Activated T-cell treated with anti-CD3 and anti-CD28 coated beads for 48 hours (primary cell): ENCODE results near the gene RCOR1.
"Not testable (repeated sequence)": the region's sequence is repeated elsewhere in the genome, so short reads cannot be mapped to it uniquely, and the experiment has no call there.

Source experiments
- DNase-seq: peaks from one replicate; pipeline ENCODE4 v3.0.0-alpha.2; 2020; ENCODE audit warnings: low read depth

RCOR1 gene

DNA sequence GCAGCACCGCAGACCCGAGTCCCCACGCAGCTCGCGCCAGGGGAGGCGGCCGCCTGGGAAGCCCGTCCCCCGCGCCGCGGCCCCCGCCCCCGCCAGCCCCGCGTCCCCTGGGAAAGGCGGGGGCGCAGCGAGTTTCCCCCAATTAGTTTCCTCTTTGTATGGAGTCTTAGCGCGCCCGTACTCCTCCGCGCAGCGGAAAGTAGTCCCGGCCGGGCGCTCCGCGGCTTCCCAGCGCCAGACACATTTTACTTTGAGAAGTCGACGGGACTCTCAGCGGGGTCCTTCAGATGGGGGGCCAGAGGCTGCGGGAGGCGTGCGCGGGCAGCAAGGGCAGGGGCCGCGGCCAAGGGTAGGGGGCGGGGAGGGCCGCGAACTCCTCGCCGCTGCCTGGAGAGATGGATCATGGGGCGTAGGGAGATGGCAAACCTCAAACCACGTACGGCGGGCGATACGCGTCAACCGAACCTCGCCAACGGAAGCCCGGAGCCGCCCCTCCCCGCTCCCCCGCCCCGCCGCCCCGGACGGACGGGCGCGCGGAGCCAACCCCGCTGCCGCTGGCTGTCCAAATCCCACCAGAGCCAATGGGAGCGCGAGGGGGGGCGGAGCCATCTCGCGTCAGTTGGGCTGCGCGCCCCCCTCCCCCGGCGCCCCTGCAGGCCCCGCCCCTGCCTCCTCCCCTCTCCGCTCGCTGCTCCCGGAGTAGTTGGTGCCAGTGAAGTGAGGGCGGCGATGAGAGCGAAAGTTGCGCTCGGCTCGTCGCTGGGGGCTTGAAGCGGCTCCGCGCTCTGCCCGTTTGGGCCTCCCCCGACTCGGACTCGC lies at the start of gene RCOR1:
TSS of gene RCOR1 (plus strand) at position 706 of the 819 bp plus-strand sequence. CDS start 238 bp downstream, outside the sequence.
- DNase-seq, result peak; percentile 98

DNA sequence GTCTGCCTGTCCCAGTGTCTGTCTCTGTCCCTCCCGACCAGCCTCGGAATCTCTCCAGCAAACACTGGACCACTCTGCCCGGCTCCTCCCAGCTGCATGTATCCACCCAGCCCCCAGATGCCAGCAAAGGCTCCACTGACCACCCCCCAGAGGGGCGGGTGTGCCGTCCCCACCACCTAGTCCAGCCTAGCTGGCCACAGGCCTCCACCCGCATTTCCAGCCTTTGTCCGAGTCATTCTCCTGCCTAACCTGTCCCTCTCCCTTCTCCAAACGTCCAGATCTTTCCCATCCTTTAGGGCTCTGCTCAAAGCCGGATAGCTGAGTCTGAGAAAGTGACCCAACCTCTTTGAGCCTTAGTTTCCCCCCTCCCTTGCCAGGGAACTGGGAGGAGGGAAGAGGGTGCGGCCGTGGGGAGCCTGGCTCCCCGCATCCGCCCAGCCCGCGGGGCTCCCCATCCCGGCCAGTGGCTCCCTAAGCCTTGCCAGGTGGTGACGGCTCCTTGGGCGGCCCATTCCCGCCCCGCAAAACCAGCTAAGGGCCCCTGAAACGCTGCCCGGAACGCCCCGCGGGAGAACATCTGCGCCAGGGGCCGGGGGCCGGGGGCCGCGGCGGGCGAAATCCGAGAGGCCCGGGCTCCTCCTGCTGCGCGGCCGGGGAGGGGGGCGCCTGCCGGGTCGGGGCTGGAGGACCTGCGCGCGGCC lies 48.3 kb upstream of the RCOR1 start:
- DNase-seq, result no peak

DNA sequence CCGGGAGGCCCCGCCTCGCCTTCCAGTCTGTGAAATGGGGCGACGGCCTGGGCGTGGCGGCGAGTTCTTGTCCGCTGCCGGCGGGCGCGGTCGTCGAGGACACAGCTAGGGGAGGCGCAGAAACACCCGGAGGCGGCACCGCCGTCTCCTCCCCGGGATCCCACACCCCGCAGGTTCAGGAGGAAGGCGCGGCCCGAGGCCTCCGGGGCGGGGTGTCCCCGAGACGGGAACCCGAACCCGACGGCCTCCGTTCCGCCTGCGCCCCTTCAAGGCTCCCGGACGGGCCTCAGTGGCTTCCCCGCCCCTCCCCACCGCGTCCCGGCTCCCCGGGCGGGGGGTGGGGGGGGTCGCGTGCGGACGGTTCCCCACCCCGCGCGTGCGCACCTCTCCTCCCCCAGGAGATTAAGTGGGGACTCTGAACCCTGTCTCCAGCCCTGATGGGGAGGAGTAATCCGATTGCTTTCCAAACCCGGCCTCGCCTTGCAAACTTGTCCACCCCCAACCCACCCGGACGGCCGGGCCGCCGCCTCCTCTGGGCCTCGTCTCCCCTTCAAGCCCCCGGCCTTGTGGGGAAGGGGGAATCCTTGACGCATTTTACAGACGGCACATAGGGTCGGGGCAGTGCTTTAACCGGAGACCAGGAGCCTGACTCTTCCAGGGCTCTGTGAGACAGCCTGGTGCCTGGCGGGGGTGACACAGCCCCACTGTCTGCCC lies 47.5 kb upstream of the RCOR1 start:
- no peak for DNase-seq

DNA sequence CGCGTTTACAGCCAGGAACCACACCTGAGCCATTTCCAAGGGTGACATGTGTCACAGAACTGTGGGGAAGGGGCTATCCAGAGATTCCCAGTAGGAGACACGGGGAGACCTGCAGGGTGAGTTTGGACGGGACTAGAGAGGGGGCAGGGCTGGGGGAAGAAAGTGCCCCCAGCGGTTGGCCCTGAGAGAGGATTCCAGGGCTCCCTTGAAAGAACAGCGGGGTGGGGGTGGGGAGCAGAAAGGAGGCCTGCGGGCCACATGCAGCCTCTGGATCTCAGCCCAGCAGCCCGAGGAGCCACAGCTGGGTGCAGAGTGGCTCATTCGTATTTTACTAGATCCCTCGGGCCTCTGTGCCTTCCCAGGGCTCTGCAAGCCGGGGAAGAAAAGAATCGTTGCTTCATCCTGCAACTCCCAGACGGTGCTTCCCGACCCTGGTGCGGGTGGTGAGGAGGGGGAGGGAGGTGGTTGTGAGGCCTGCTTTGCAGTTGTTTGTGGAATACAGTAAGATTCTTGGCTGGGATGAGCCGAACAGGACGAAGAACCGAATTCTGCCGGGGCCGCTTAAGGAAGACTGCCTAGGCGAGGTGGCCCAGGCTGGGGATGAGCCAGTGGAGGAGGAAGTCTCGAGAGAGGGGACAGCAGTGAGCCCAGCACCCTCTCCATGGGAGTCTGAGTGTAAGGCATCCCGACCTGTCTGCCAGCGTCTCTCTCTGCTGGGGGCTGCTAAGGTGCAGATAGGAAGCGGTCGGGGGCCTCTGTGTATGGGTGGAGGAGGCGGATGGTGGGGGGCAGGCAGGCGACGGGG lies 46.8 kb upstream of the RCOR1 start:
- no peak for DNase-seq

DNA sequence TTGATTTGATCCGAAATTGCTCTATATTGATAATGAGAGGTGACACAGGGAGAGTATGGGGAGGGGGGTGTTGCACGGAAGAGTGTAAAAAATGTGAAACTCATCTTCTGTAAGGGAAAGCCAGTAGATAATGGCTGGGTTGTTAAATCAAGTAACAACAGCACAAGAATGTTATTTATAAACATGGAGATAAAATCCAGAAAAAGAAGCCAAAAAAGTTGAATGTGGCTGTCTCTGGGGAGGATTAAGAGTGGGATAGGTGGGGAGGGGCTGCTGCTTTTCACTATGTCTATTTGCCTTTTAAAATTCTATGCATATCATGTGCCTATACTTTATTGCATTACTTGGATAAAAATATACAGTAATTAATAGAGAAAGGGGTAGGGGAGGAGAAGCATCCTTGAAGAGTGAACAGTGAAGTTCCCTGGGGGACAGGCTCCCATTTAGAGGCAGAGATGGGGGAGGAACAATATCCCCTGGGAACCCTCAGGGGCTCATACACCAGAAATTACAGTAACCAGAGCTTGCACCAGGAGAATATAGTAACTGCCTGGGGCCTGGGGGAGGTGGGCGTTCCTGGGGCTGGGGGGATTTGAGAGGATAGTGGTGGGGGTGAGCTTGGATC lies 43.7 kb upstream of the RCOR1 start:
- no peak for DNase-seq

DNA sequence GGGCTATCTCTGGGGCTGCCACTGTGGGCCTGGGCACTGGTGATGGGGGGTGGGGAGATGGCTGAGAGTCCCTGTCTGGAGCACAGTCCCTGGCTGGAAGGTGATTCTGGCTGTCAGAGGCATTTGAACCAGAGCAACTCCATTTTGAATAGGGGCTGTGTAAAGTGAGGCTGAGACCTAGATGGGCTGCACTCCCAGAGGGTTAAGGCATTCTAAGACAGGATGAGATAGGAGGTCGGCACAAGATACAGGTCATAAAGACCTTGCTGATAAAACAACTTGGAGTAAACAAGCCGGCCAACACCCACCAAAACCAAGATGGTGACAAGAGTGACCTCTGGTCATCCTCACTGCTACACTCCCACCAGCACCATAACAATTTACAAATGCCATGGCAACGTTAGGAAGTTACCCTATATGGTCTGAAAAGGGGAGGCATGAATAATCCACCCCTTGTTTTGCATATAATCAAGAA lies 41.5 kb upstream of the RCOR1 start:
- not testable (repeated sequence) for DNase-seq

DNA sequence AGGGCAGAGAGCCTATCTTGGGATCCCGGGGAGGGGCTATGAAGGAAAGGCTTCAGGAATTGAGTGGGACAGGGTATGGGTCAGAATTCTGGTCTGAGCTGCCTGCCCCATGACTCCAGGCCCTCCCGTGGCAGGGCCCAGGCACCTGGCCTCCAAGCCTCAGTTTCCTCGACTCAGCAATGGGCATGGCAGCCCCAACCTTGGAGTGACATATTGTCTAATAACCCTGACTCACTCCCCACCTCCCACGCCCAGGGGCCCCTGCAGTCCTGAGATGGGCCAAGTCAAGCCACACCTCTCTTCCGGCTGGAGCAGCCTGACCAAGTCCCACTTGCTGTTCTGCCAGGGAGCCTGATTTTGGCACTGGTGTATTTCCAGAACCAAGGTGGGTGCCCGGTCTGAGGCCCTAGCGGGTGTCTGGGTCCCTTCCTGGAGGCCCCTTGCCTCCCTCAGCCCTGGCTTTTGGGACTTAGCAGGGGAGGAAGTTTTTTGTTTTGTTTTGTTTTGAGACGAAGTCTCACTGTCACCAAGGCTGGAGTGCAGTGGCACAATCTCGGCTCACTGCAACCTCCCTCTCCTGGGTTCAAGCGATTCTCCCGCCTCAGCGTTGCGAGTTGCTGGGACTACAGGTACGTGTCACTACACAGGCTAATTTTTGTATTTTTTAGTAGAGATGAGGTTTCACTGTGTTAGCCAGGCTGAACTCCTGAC lies 40.3 kb upstream of the RCOR1 start:
- DNase-seq, result peak; percentile 38

DNA sequence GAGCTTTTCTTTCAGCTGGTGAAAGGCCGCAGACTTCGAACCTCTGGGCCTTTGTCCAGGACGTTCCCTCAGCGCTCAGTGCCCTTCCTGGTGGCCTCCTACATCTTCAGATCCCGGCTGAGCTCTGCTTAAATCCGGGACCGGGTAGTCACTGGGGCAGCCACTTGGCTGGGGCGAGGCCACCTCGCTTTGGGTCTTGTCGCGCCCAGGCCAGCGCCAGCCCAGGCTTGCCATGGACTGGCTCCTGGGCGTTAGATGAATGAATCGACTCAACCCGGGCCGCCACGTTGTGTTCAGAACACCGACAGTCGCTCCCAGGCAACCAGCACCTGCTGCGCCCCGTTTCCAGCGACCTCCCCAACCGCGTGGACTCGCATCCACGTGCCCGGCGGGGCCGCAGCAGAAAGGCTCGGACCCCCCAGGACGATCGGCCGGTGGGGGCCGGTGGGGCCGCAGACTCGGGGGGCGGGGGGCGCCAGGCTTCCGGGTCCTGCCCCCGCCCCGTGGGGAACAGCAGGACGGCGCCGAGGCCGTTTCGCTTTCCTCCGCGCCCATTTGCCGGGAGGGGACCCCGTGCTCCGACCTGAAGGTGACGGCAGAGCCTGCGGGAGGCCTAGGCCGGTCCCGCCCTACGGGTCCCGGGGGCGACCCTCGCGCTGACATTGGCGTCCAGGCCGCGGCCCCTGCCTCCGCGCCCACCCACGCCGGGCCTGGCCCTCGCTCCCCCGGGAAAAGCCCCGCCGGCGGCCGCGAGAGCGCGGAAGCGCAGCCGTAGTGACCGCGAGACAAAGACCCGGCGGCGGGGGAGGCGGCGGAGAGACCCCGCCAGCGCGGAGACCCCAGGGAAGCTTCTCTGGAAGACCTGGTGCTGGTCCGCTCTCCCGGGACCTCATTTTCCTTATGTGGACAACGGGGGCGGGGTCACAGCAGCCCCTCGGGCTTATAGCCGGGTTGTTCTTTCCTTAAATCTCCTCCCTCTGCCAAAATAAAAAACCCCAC lies 37.3 kb upstream of the RCOR1 start:
- peak; percentile 50 for DNase-seq

DNA sequence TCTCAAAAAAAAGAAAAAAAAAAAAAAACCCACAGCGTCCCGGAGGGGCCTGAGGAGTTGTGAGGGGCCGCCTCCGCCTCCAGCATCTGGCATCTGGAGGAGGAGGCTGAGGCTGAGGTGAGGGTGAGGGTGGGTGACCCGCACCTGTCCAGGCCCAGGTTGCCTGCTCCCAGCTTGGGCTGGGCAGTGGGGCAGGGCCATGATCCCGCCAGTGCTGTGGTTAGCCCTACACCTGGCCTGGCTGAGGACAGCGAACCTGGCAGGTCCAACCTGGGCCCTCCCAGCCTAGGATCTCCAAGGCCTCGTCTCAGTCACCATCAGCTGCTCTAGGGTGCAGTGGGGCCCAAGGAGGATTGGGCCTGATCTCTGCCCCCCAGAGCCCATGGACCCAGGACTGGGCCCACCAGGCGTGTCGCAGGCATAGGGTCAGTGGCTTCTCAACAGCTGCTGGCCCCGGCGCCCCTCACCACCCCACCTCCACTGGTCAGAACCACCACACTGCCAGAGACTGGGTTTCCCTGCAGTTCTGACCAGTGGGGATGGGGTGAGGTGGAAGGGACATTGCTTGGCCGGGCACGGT lies 36.3 kb upstream of the RCOR1 start:
- no peak for DNase-seq

DNA sequence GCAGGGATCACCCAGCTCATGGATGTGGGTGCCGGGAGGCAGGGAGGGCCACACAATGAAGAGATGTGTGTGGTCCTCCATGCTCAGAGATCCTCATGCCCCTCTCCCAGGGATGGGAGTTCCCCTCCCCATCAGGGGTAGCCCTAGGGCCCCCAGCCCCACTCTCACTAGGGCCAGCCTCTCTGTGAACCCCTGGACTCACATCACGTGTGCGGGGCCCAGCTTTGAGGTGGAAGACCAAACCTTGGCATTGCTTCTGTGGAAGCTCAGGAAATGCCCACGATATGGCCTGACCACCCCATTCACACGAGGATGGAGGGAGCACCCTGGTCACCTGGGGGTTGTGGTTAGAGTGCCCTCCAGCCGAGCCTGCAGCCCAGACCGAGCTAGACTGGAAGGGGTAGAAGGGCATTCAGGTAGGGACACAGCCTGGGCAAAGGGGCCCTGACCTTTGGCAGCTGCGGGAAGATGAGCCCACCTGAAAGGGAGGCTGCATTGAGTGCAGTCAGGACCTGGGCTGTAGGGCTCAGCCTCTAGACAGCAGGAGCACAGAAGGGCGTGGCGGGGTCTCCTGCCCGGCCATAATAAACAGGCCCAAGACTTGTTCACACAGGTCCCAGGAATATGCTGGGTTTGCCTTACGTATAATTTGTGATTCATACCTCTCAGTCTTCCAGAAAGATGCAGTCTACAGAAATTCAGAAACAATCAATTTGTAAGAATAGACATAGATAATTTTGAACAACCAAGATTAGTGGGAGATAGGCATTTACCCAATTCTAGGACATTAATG lies 34.8 kb upstream of the RCOR1 start:
- DNase-seq, result no peak

DNA sequence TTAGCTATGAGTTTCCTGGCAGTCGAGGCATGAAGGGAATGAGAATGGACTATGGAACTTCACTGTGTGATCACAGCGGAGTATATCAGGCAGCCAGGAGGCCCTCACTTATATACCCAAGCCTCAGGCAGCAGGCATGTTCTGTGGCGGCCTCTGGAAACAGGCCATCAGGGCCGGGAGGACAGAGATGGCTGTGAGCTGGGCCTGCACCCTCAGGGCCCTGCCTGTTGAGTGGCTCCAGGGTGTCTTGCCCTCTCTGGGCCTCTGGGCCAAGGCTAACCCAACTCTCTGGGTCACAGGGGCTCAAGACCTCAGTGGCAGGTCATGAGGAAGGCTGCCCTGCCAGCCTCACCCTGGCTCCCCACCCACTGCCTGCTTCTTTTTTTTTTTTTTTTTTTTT lies 33.9 kb upstream of the RCOR1 start:
- no peak for DNase-seq

DNA sequence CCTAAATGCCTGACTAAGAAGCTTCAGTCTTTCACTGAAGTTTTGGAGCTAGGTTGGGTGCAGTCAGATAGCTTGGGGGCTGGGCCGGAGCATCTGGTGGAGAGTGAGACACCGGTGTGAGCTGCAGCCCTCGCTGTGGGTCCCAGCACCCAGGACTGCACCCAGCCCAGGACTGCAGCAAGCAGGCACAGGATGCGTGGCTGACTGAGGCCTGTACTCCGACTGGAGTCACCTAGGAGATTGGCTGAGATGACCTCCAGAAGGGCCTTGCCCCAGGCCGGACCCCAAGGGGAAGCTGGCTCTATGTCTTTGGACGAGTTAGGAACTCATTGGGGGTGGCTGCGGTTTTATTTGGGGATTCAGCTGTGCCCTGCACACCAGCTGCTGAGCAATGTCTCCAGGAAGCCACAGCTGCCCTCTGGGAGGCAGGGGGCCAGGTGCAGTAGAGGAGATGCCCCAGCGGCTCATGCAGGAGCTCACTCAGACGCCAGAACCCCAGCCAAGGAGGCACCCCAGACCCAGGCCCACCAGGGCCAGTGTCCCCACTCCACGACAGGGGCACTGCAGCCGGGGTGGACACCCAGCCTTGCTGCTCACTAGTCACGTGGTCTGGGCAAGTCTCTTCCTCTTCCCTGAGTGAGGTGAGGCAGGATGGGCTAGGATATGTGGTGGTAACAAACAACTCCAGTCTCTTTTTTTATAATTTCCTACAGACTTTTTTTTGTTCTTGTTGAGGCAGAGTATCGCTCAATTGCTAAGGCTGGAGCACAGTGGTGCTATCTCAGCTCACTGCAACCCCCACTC lies 31.8 kb upstream of the RCOR1 start:
- DNase-seq, result no peak

DNA sequence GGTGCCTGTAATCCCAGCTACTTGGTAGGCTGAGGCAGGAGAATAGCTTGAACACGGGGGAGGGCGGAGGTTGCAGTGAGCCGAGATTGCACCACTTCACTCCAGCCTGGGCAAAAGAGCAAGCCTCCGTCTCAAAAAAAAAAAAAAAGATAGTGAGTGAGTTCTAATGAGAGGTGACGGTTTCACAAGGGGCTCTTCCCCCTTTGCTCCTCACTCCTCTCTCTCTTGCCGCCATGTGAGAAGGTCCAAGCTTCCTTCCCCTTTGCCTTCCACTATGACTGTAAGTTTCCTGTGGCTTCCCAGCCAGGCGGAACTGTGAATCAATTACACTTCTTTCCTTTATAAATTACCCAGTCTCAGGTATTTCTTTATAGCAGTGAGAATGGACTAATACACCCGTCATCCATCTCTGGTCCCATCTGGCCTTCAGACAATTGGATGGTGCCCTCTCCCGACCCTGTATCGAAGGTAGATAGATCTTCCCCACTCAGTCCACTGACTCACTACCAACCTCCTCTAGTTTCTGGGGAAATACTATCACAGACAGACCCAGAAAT lies 27.0 kb upstream of the RCOR1 start:
- DNase-seq, result no peak

DNA sequence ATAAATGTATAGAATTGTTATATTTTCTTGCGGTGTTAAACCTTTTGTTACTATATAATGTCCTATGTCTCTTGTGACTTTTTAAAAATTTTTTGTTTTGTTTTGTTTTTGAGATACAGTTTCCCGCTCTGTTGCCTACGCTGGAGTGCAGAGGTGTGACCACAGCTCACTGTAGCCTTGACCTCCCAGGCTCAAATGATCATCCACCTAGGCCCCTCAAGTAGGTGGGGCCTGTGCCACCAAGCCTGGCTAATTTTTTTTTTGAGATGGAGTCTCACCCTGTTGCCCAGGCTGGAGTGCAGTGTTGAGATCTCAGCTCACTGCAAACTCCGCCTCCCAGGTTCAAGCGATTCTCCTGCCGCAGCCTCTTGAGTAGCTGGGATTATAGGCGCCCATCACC lies 26.5 kb upstream of the RCOR1 start:
- no peak for DNase-seq

DNA sequence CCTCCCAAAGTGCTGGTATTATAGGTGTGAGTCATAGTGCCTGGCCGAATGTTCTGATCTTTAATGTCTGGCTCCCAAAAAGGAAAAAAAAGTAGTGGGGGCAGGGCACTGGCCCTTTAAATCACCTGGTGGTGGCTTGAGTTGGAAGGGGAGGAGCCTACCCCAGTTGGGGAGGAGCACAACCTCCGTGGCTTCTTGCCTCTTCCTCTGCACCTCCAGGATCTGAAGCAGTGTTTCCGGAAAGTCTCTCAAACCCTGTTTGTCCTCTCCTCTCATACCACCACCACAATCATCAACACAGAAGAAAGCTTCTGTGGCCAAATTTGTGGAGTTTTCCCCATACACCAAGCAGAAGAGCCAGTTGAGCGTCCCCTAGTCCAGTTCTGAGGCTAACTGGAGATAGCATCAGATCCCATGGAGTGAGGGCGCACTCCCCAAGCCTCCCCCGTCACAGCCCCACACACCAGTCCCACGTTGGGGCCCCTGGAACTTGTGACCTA lies 24.3 kb upstream of the RCOR1 start:
- peak; percentile 27 for DNase-seq

DNA sequence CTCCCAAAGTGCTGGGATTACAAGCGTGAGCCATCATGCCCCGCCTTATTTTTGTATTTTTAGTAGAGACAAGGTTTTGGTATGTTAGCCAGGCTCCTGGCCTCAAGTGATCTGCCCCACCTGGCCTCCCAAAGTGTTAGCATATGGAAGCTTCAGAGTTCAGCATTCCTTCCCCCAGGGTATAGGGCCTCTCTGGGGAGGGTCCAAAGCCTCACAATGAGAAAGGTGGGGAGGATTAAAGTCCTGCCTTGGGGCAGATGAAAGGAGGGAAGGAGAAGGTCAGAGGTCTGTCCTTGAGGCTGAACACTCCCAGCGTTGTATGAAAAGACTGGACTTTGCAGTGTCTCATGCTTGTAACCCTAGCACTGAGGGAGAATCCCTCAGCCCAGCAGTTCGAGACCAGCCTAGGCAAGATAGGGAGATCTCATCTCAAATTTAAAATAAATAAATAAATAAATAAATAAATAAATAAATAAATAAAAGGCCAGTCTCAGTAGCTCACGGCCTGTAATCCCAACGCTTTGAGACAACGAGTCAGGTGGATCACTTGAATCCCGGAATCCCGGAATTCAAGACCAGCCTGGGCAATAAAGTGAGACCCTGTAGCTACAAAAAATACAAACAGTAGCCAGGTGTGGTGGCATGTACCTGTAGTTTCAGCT lies 22.0 kb upstream of the RCOR1 start:
- DNase-seq, result no peak
